DND-41 (cell line): ENCODE measurements around the gene NELFB.

Experiments
- ATAC-seq: fragments of 200-7000 bp; cut with Tn5 transposase; 3 replicates; pipeline ENCODE4 v1.9.1; 2021; ENCODE audit warnings: low read depth; ENCODE audit not compliant: insufficient read depth
- DNase-seq: peaks from one replicate; pipeline ENCODE4 v3.0.0-alpha.2; 2020
- H2AFZ ChIP-seq: 2 replicates; pipeline ENCODE4 v1.6.0; 2012; ENCODE audit warnings: low read depth, low read length
- H3K27ac ChIP-seq: 2 replicates; pipeline ENCODE4 v1.5.1; 2012; ENCODE audit warnings: low read length, inconsistent platforms
- H3K27me3 ChIP-seq: fragments of 200-600 bp; sonication (generic); 2 replicates; pipeline ENCODE4 v1.6.0; 2012; ENCODE audit warnings: low read length, mild to moderate bottlenecking, inconsistent platforms; ENCODE audit not compliant: insufficient read depth, poor library complexity
- H3K36me3 ChIP-seq: 2 replicates; pipeline ENCODE4 v1.5.1; 2012; ENCODE audit warnings: low read length, inconsistent platforms; ENCODE audit not compliant: insufficient read depth
- H3K4me1 ChIP-seq: 2 replicates; pipeline ENCODE4 v1.5.1; 2012; ENCODE audit warnings: mild to moderate bottlenecking, low read length; ENCODE audit not compliant: insufficient read depth
- H3K4me2 ChIP-seq: 2 replicates; pipeline ENCODE4 v1.6.0; 2012; ENCODE audit warnings: mild to moderate bottlenecking, moderate library complexity, low read length, inconsistent platforms; ENCODE audit not compliant: insufficient read depth
- H3K4me3 ChIP-seq, 2 experiments: fragments of 200-600 bp in 1 of 2; shearing (Covaris generic) in 1 of 2; 2 replicates each; pipeline ENCODE4 v1.5.1; 2012 to 2016; ENCODE audit warnings: inconsistent platforms in 2 of 2, low read length in 2 of 2, mild to moderate bottlenecking in 2 of 2, low read depth in 1 of 2, moderate library complexity in 1 of 2
- H3K79me2 ChIP-seq: 2 replicates; pipeline ENCODE4 v1.6.0; 2012; ENCODE audit warnings: low read length, inconsistent platforms; ENCODE audit not compliant: insufficient read depth
- H3K9ac ChIP-seq: 2 replicates; pipeline ENCODE4 v1.6.0; 2012; ENCODE audit warnings: low read depth, mild to moderate bottlenecking, inconsistent platforms, low read length, moderate library complexity
- H3K9me3 ChIP-seq: 2 replicates; pipeline ENCODE4 v1.5.1; 2012; ENCODE audit warnings: low read length, moderate library complexity, mild to moderate bottlenecking, inconsistent platforms; ENCODE audit not compliant: insufficient read depth, severe bottlenecking
- H4K20me1 ChIP-seq: 2 replicates; pipeline ENCODE4 v1.6.0; 2012; ENCODE audit warnings: low read length; ENCODE audit not compliant: insufficient read depth
- CTCF ChIP-seq: IDR thresholded peaks from 2 replicates; pipeline ENCODE4 v1.5.1; 2012; ENCODE audit warnings: borderline replicate concordance, low read length, moderate library complexity, mild to moderate bottlenecking; ENCODE audit not compliant: poor library complexity, severe bottlenecking; ENCODE audit errors: extremely low read depth
- EZH2 ChIP-seq: IDR thresholded peaks from 3 replicates; pipeline ENCODE4 v1.6.1; 2012; ENCODE audit warnings: borderline replicate concordance, low read depth, mild to moderate bottlenecking, moderate library complexity, low read length, inconsistent platforms; ENCODE audit not compliant: severe bottlenecking

NELFB gene

GRCh38 chr9:137244486-137245449, 10.4 kb upstream of the NELFB start:
- Histone ChIP-seq H2AFZ (no peak overlapping the region), H3K4me1 (peaks cover 25% of the 10 kb centered on the region), H3K9ac (no peak overlapping the region), H3K9me3 (no peaks in the 10 kb centered on the region), H3K27me3 (no peaks in the 10 kb centered on the region), H3K79me2 (peaks cover 21% of the 10 kb centered on the region), H3K4me2 (no peak overlapping the region), H3K4me3 (no peak overlapping the region), H4K20me1 (peaks cover 36% of the 10 kb centered on the region), H3K36me3 (peaks cover 25% of the 10 kb centered on the region), H3K27ac (no peak overlapping the region)
- TF ChIP-seq CTCF = no peak
- TF ChIP-seq EZH2 = no peak
- DNase-seq (no peak), ATAC-seq (no peak)

- no peak for TF ChIP-seq CTCF
- TF ChIP-seq EZH2 = no peak
- Histone ChIP-seq H3K79me2 (peaks cover 16% of the 10 kb centered on the region), H3K4me3 (no peak overlapping the region), H3K9me3 (no peaks in the 10 kb centered on the region), H3K27ac (no peak overlapping the region), H3K9ac (no peak overlapping the region), H4K20me1 (peaks cover 36% of the 10 kb centered on the region), H3K4me1 (peaks cover 18% of the 10 kb centered on the region), H3K4me2 (no peak overlapping the region), H3K27me3 (no peaks in the 10 kb centered on the region), H2AFZ (no peak overlapping the region), H3K36me3 (peaks cover 25% of the 10 kb centered on the region)
- ATAC-seq = no peak
- no peak for DNase-seq
Measured at GRCh38 chr9:137245450-137246421, 9.4 kb upstream of the NELFB start.

GRCh38 chr9:137247135-137247915, 7.8 kb upstream of the NELFB start:
- H3K79me2 ChIP-seq = peaks cover 7% of the 10 kb centered on the region
- DNase-seq (no peak), ATAC-seq (no peak)
- H3K4me2 ChIP-seq = no peak overlapping the region
- H3K4me1 ChIP-seq = peaks cover 12% of the 10 kb centered on the region
- no peaks in the 10 kb centered on the region for H3K27me3 ChIP-seq
- TF ChIP-seq CTCF (no peak), EZH2 (no peak)
- no peak overlapping the region for H3K27ac ChIP-seq
- no peak overlapping the region for H3K4me3 ChIP-seq
- no peak overlapping the region for H2AFZ ChIP-seq
- no peak overlapping the region for H3K9ac ChIP-seq
- no peaks in the 10 kb centered on the region for H3K9me3 ChIP-seq
- peaks cover 17% of the 10 kb centered on the region for H3K36me3 ChIP-seq
- H4K20me1 ChIP-seq = peaks cover 27% of the 10 kb centered on the region
